ENCODE data around the gene DHFR2.
A peak's percentile ranks its signal among the peaks of the same experiment; 100 is the strongest.

- TF ChIP-seq, protein P1, sequence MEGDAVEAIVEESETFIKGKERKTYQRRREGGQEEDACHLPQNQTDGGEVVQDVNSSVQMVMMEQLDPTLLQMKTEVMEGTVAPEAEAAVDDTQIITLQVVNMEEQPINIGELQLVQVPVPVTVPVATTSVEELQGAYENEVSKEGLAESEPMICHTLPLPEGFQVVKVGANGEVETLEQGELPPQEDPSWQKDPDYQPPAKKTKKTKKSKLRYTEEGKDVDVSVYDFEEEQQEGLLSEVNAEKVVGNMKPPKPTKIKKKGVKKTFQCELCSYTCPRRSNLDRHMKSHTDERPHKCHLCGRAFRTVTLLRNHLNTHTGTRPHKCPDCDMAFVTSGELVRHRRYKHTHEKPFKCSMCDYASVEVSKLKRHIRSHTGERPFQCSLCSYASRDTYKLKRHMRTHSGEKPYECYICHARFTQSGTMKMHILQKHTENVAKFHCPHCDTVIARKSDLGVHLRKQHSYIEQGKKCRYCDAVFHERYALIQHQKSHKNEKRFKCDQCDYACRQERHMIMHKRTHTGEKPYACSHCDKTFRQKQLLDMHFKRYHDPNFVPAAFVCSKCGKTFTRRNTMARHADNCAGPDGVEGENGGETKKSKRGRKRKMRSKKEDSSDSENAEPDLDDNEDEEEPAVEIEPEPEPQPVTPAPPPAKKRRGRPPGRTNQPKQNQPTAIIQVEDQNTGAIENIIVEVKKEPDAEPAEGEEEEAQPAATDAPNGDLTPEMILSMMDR (IDR thresholded peaks at IDR 0.05), result no peak
- TF ChIP-seq POLR2A (IDR thresholded peaks at IDR 0.05) (peak; percentile 37), POLR2AphosphoS5 (IDR thresholded peaks at IDR 0.05) (peak; percentile 89)
Measured at GRCh38 chr3:94062513-94063404, at the start of gene DHFR2, which contains the start of gene NSUN3.
